ENCODE data around the gene SLC38A5. TPM values are rescaled to one million over a fixed set of nuclear protein-coding genes. Genes with fewer than 3 reads are reported as not detected.

SLC38A5 gene
- polyA plus RNA-seq, 1 donor (not counting 4 experiments of a cell fraction or from before 2014, with no cell fraction given), result 199 TPM

GRCh38 chrX:48468693-48469691 is 1.1 kb downstream of the SLC38A5 start:
- peak overlapping the region; percentile 86 for H3K27ac ChIP-seq (ENCODE audit: control insufficient read depth, insufficient read depth, low read length)
- H3K9me3 ChIP-seq (ENCODE audit: control insufficient read depth, low read depth, low read length), result peaks cover 8% of the 10 kb centered on the region
- peak overlapping the region; percentile 87 for H3K9ac ChIP-seq (ENCODE audit: control insufficient read depth, extremely low read depth, insufficient read depth, low read length)
- H3K9me1 ChIP-seq (ENCODE audit: control insufficient read depth, extremely low read depth, insufficient read depth, low read length), result no peaks in the 10 kb centered on the region
- H3K4me1 ChIP-seq (ENCODE audit: control insufficient read depth, extremely low read depth, insufficient read depth, low read length), result peaks cover 25% of the 10 kb centered on the region
- peaks cover 0 to 9% of the 10 kb centered on the region in 2 experiments for H3K36me3 ChIP-seq (ENCODE audit: control insufficient read depth in 2 of 2, extremely low read depth in 1 of 2, insufficient read depth in 2 of 2, low read length in 2 of 2)
- FAIRE-seq (no peak), DNase-seq (ENCODE audit: low read depth, low spot score) (no peak)
- H3K27me3 ChIP-seq (ENCODE audit: control insufficient read depth, extremely low read depth, insufficient read depth, low read length), result no peaks in the 10 kb centered on the region
- peak overlapping the region; percentile 58 to 80 (median 64) for H3K4me3 ChIP-seq (ENCODE audit: control insufficient read depth in 2 of 3, extremely low read depth in 1 of 3, insufficient read depth in 2 of 3, low read depth in 1 of 3, low read length in 3 of 3)
- no peak overlapping the region for H2AFZ ChIP-seq (ENCODE audit: control insufficient read depth, low read length)
- TF ChIP-seq, protein P1, sequence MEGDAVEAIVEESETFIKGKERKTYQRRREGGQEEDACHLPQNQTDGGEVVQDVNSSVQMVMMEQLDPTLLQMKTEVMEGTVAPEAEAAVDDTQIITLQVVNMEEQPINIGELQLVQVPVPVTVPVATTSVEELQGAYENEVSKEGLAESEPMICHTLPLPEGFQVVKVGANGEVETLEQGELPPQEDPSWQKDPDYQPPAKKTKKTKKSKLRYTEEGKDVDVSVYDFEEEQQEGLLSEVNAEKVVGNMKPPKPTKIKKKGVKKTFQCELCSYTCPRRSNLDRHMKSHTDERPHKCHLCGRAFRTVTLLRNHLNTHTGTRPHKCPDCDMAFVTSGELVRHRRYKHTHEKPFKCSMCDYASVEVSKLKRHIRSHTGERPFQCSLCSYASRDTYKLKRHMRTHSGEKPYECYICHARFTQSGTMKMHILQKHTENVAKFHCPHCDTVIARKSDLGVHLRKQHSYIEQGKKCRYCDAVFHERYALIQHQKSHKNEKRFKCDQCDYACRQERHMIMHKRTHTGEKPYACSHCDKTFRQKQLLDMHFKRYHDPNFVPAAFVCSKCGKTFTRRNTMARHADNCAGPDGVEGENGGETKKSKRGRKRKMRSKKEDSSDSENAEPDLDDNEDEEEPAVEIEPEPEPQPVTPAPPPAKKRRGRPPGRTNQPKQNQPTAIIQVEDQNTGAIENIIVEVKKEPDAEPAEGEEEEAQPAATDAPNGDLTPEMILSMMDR (optimal IDR thresholded peaks at IDR 0.05 in 1 of 3, IDR thresholded peaks at IDR 0.05 in 1 of 3, conservative IDR thresholded peaks at IDR 0.05 in 1 of 3; ENCODE audit: extremely low read depth in 1 of 3, insufficient read depth in 2 of 3, low read length in 3 of 3), result no peak
- no peak for TF ChIP-seq EZH2 (IDR thresholded peaks at IDR 0.05; ENCODE audit: low read length)
- H3K79me2 ChIP-seq (ENCODE audit: control insufficient read depth, insufficient read depth, low read length), result peaks cover 35% of the 10 kb centered on the region
- H3K4me2 ChIP-seq (ENCODE audit: control insufficient read depth, extremely low read depth, insufficient read depth, low read depth, low read length), result peak overlapping the region; percentile 75
- peaks cover 2% of the 10 kb centered on the region for H4K20me1 ChIP-seq (ENCODE audit: control insufficient read depth, extremely low read depth, insufficient read depth, low read length)
- dilution Hi-C loops (cut with MboI; ENCODE audit: extremely low pct_ligation_motif_present, low sequenced_read_pairs), result no loop called here

DNA sequence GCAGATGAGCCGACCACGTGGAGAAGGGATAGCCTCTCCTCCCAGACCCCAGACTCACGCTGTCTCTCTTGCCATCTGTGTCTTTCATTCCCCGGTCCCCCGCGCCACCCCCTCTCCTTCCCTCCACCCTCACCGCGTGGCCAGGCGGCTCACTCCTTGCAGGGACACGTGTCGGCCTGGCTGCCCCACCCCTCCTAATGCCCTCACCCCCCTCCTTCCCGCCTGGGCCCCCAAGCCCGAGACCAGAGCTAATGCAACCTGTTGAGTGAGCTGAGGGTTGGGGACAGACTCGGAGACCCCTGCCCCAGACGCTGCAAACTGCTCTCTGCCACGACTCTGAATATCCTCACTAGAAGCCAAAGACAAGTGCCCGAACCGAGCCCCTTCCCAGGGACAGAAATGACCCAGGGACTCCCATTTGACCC is 1.8 kb downstream of the SLC38A5 start:
- H3K27ac ChIP-seq (ENCODE audit: control insufficient read depth, insufficient read depth, low read length), result peak overlapping the region; percentile 86
- TF ChIP-seq EZH2 (IDR thresholded peaks at IDR 0.05; ENCODE audit: low read length), result no peak
- TF ChIP-seq, protein P1 (optimal IDR thresholded peaks at IDR 0.05 in 1 of 3, IDR thresholded peaks at IDR 0.05 in 1 of 3, conservative IDR thresholded peaks at IDR 0.05 in 1 of 3; ENCODE audit: extremely low read depth in 1 of 3, insufficient read depth in 2 of 3, low read length in 3 of 3), result no peak
- H4K20me1 ChIP-seq (ENCODE audit: control insufficient read depth, extremely low read depth, insufficient read depth, low read length), result peaks cover 2% of the 10 kb centered on the region
- H3K4me3 ChIP-seq (ENCODE audit: control insufficient read depth in 2 of 3, extremely low read depth in 1 of 3, insufficient read depth in 2 of 3, low read depth in 1 of 3, low read length in 3 of 3), result peak overlapping the region; percentile 58 to 80 (median 64)
- no peaks in the 10 kb centered on the region for H3K9me1 ChIP-seq (ENCODE audit: control insufficient read depth, extremely low read depth, insufficient read depth, low read length)
- H3K27me3 ChIP-seq (ENCODE audit: control insufficient read depth, extremely low read depth, insufficient read depth, low read length), result no peaks in the 10 kb centered on the region
- H3K9me3 ChIP-seq (ENCODE audit: control insufficient read depth, low read depth, low read length), result peaks cover 8% of the 10 kb centered on the region
- H3K36me3 ChIP-seq (ENCODE audit: control insufficient read depth in 2 of 2, extremely low read depth in 1 of 2, insufficient read depth in 2 of 2, low read length in 2 of 2), result peaks cover 0 to 9% of the 10 kb centered on the region in 2 experiments
- peak overlapping the region; percentile 75 for H3K4me2 ChIP-seq (ENCODE audit: control insufficient read depth, extremely low read depth, insufficient read depth, low read depth, low read length)
- no peak overlapping the region for H2AFZ ChIP-seq (ENCODE audit: control insufficient read depth, low read length)
- H3K4me1 ChIP-seq (ENCODE audit: control insufficient read depth, extremely low read depth, insufficient read depth, low read length), result peaks cover 25% of the 10 kb centered on the region
- dilution Hi-C loops (cut with MboI; ENCODE audit: extremely low pct_ligation_motif_present, low sequenced_read_pairs), result no loop called here
- no peak for FAIRE-seq
- H3K9ac ChIP-seq (ENCODE audit: control insufficient read depth, extremely low read depth, insufficient read depth, low read length), result peak overlapping the region; percentile 87
- no peak for DNase-seq (ENCODE audit: low read depth, low spot score)
- H3K79me2 ChIP-seq (ENCODE audit: control insufficient read depth, insufficient read depth, low read length), result peaks cover 35% of the 10 kb centered on the region

All from keratinocyte (primary cell).